CD4-positive, CD25-positive, alpha-beta regulatory T cell (primary cell): ENCODE data around the gene RIPK3. TPM values are rescaled to one million over a fixed set of nuclear protein-coding genes. Genes with fewer than 3 reads are reported as not detected.

Source experiments
- ATAC-seq, 2 donors: fragments of 150-1000 bp; cut with Tn5 transposase; one replicate each; pipeline ENCODE4 v1.10.0; 2021; ENCODE audit warnings: low read depth in 2 of 2, moderate number of reproducible peaks in 2 of 2, moderate library complexity in 1 of 2
- DNase-seq, 3 donors: peaks; one replicate each; pipeline versions ENCODE4 v3.0.0 to v3.0.0-alpha.2; 2012 to 2022; ENCODE audit warnings: mixed read lengths in 1 of 3
- H3K27ac ChIP-seq: one replicate; pipeline ENCODE4 v1.7.0; 2013; ENCODE audit warnings: mild to moderate bottlenecking, low read length; ENCODE audit not compliant: insufficient read depth, poor library complexity, severe bottlenecking
- H3K27me3 ChIP-seq: one replicate; pipeline ENCODE4 v1.7.0; 2013; ENCODE audit warnings: low read length; ENCODE audit not compliant: control insufficient read depth, insufficient read depth
- H3K36me3 ChIP-seq: one replicate; pipeline ENCODE4 v1.7.0; 2013; ENCODE audit warnings: mild to moderate bottlenecking, low read length, moderate library complexity; ENCODE audit not compliant: control insufficient read depth, insufficient read depth
- H3K4me1 ChIP-seq: 2 replicates; pipeline ENCODE4 v1.7.0; 2013; ENCODE audit warnings: mild to moderate bottlenecking, low read length; ENCODE audit not compliant: insufficient read depth, control insufficient read depth, poor library complexity, severe bottlenecking
- H3K4me3 ChIP-seq: one replicate; pipeline ENCODE4 v1.7.0; 2013; ENCODE audit warnings: low read depth, mild to moderate bottlenecking, low read length, moderate library complexity
- H3K9me3 ChIP-seq, 2 experiments: 1 replicate in 1 of 2; 2 replicates in 1 of 2; pipeline ENCODE4 v1.7.0; 2013; ENCODE audit warnings: low read length in 2 of 2, mild to moderate bottlenecking in 1 of 2, moderate library complexity in 1 of 2; ENCODE audit not compliant: control insufficient read depth in 2 of 2
- H3K27ac Mint-ChIP-seq, 3 donors: one replicate each; pipeline ENCODE4 v1.8.0; 2020 to 2022; ENCODE audit warnings: mild to moderate bottlenecking in 3 of 3, mixed read lengths in 3 of 3, moderate library complexity in 2 of 3
- H3K27me3 Mint-ChIP-seq: one replicate; pipeline ENCODE4 v1.8.0; 2022; ENCODE audit warnings: mild to moderate bottlenecking, mixed read lengths
- H3K36me3 Mint-ChIP-seq: one replicate; pipeline ENCODE4 v1.8.0; 2020; ENCODE audit warnings: mixed read lengths
- H3K4me1 Mint-ChIP-seq, 4 donors: one replicate each; pipeline ENCODE4 v1.8.0; 2020 to 2022; ENCODE audit warnings: mixed read lengths in 4 of 4, mild to moderate bottlenecking in 1 of 4
- H3K4me3 Mint-ChIP-seq, 4 donors: one replicate each; pipeline ENCODE4 v1.8.0; 2020 to 2022; ENCODE audit warnings: mild to moderate bottlenecking in 4 of 4, mixed read lengths in 4 of 4, moderate library complexity in 3 of 4
- H3K9me3 Mint-ChIP-seq, 7 donors: one replicate each; pipeline ENCODE4 v1.8.0; 2020 to 2022; ENCODE audit warnings: mixed read lengths in 7 of 7, mild to moderate bottlenecking in 3 of 7, moderate library complexity in 2 of 7
- polyA plus RNA-seq, 4 donors: library from polyadenylated mRNA; unstranded; fragments of 300-500 nt; fragmentation: Illumina TruSeq; gene quantifications; one replicate each; pipeline ENCODE4 v1.2.3, GENCODE V29; 2021
- total RNA-seq: library from RNA; stranded (reverse); gene quantifications from one replicate; pipeline ENCODE4 v1.2.3, GENCODE V29; 2022

Gene RIPK3
- total and polyA plus RNA-seq, 5 donors from 2014 or later: 14.9 to 41.2 (median 19.7) TPM

GRCh38 chr14:24382064-24382371 lies 42.2 kb upstream of the RIPK3 start:
- Histone ChIP-seq H3K4me1 (no peaks in the 10 kb centered on the region), H3K4me3 (no peak overlapping the region), H3K36me3 (no peaks in the 10 kb centered on the region), H3K9me3 (no peaks in the 10 kb centered on the region), H3K27ac (no peak overlapping the region), H3K27me3 (peaks cover 7% of the 10 kb centered on the region)
- Mint-ChIP-seq H3K4me3 (no peak overlapping the region), H3K27me3 (peaks cover 14% of the 10 kb centered on the region), H3K36me3 (no peaks in the 10 kb centered on the region), H3K9me3 (peaks cover 0 to 1% (median 0%) of the 10 kb centered on the region in 7 donors), H3K4me1 (no peaks in the 10 kb centered on the region), H3K27ac (no peak overlapping the region)
- no peak for ATAC-seq
- no peak for DNase-seq

- H3K4me3 Mint-ChIP-seq: no peak overlapping the region
- H3K9me3 Mint-ChIP-seq: peaks cover 0 to 1% (median 0%) of the 10 kb centered on the region in 7 donors
- H3K4me3 ChIP-seq: no peak overlapping the region
- no peaks in the 10 kb centered on the region for H3K4me1 Mint-ChIP-seq
- H3K36me3 ChIP-seq: no peaks in the 10 kb centered on the region
- DNase-seq (no peak), ATAC-seq (peak; percentile 48 to 58)
- peaks cover 7% of the 10 kb centered on the region for H3K27me3 ChIP-seq
- no peaks in the 10 kb centered on the region for H3K9me3 ChIP-seq
- no peak overlapping the region for H3K27ac Mint-ChIP-seq
- peaks cover 15% of the 10 kb centered on the region for H3K27me3 Mint-ChIP-seq
- no peak overlapping the region for H3K27ac ChIP-seq
- no peaks in the 10 kb centered on the region for H3K4me1 ChIP-seq
- H3K36me3 Mint-ChIP-seq: no peaks in the 10 kb centered on the region
Measured at GRCh38 chr14:24381363-24382063, 41.7 kb upstream of the RIPK3 start.

- Histone ChIP-seq H3K27me3 (peaks cover 7% of the 10 kb centered on the region), H3K36me3 (no peaks in the 10 kb centered on the region), H3K27ac (no peak overlapping the region), H3K9me3 (no peaks in the 10 kb centered on the region), H3K4me1 (no peaks in the 10 kb centered on the region), H3K4me3 (no peak overlapping the region)
- Mint-ChIP-seq H3K9me3 (peaks cover 0 to 1% (median 0%) of the 10 kb centered on the region in 7 donors), H3K4me1 (no peaks in the 10 kb centered on the region), H3K4me3 (peak overlapping the region in 1 of 4 donors; percentile 19), H3K36me3 (no peaks in the 10 kb centered on the region), H3K27me3 (peaks cover 18% of the 10 kb centered on the region), H3K27ac (no peak overlapping the region)
- DNase-seq (no peak), ATAC-seq (no peak)
Measured at GRCh38 chr14:24379907-24380730, 40.3 kb upstream of the RIPK3 start.

- H3K4me3 Mint-ChIP-seq: no peak overlapping the region
- ATAC-seq: no peak
- peaks cover 0 to 1% (median 0%) of the 10 kb centered on the region in 7 donors for H3K9me3 Mint-ChIP-seq
- no peaks in the 10 kb centered on the region for H3K36me3 Mint-ChIP-seq
- H3K27me3 Mint-ChIP-seq: peaks cover 24% of the 10 kb centered on the region
- H3K4me1 ChIP-seq: no peaks in the 10 kb centered on the region
- no peaks in the 10 kb centered on the region for H3K36me3 ChIP-seq
- H3K4me1 Mint-ChIP-seq: no peaks in the 10 kb centered on the region
- H3K4me3 ChIP-seq: no peak overlapping the region
- H3K27ac Mint-ChIP-seq: peak overlapping the region in 1 of 3 donors; percentile 20
- DNase-seq: no peak
- H3K27me3 ChIP-seq: peaks cover 6% of the 10 kb centered on the region
- H3K27ac ChIP-seq: no peak overlapping the region
- no peaks in the 10 kb centered on the region for H3K9me3 ChIP-seq
Measured at GRCh38 chr14:24378981-24379906, 39.5 kb upstream of the RIPK3 start.

GRCh38 chr14:24378327-24378726 lies 38.5 kb upstream of the RIPK3 start:
- no peaks in the 10 kb centered on the region for H3K9me3 ChIP-seq
- no peak overlapping the region for H3K27ac ChIP-seq
- H3K4me1 ChIP-seq: no peaks in the 10 kb centered on the region
- no peaks in the 10 kb centered on the region for H3K36me3 ChIP-seq
- no peak overlapping the region for H3K4me3 Mint-ChIP-seq
- no peak overlapping the region for H3K4me3 ChIP-seq
- H3K36me3 Mint-ChIP-seq: no peaks in the 10 kb centered on the region
- no peak for ATAC-seq
- DNase-seq: no peak
- no peaks in the 10 kb centered on the region for H3K9me3 Mint-ChIP-seq
- peaks cover 1% of the 10 kb centered on the region for H3K27me3 ChIP-seq
- H3K4me1 Mint-ChIP-seq: no peaks in the 10 kb centered on the region
- H3K27ac Mint-ChIP-seq: peak overlapping the region in 1 of 3 donors; percentile 20
- H3K27me3 Mint-ChIP-seq: peaks cover 33% of the 10 kb centered on the region

- H3K4me3 Mint-ChIP-seq: no peak overlapping the region
- Histone ChIP-seq H3K27ac (no peak overlapping the region), H3K36me3 (no peaks in the 10 kb centered on the region), H3K4me1 (no peaks in the 10 kb centered on the region), H3K27me3 (no peaks in the 10 kb centered on the region), H3K9me3 (no peaks in the 10 kb centered on the region), H3K4me3 (no peak overlapping the region)
- H3K27ac Mint-ChIP-seq: no peak overlapping the region
- H3K9me3 Mint-ChIP-seq: no peaks in the 10 kb centered on the region
- peaks cover 37% of the 10 kb centered on the region for H3K27me3 Mint-ChIP-seq
- ATAC-seq (no peak), DNase-seq (no peak)
- no peaks in the 10 kb centered on the region for H3K4me1 Mint-ChIP-seq
- no peaks in the 10 kb centered on the region for H3K36me3 Mint-ChIP-seq
Measured at GRCh38 chr14:24377657-24378056, 37.9 kb upstream of the RIPK3 start.

- H3K27ac Mint-ChIP-seq: no peak overlapping the region
- no peaks in the 10 kb centered on the region for H3K9me3 Mint-ChIP-seq
- Histone ChIP-seq H3K4me1 (no peaks in the 10 kb centered on the region), H3K9me3 (no peaks in the 10 kb centered on the region), H3K27me3 (no peaks in the 10 kb centered on the region), H3K27ac (no peak overlapping the region), H3K36me3 (no peaks in the 10 kb centered on the region), H3K4me3 (no peak overlapping the region)
- H3K4me1 Mint-ChIP-seq: no peaks in the 10 kb centered on the region
- H3K36me3 Mint-ChIP-seq: no peaks in the 10 kb centered on the region
- no peak for ATAC-seq
- H3K27me3 Mint-ChIP-seq: peaks cover 41% of the 10 kb centered on the region
- no peak for DNase-seq
- no peak overlapping the region for H3K4me3 Mint-ChIP-seq
Measured at GRCh38 chr14:24377126-24377525, 37.3 kb upstream of the RIPK3 start.
